HL-60 (cell line): ENCODE data around the gene TNFRSF9.
A peak's percentile ranks its signal among the peaks of the same experiment; 100 is the strongest.

ENCODE experiments used
- DNase-seq, 2 experiments: peaks; one replicate each; pipeline ENCODE4 v3.0.0-alpha.2; 2010 to 2020; ENCODE audit warnings: low read depth in 1 of 2, low spot score in 1 of 2
- H3K27ac ChIP-seq: fragments of 250-450 bp; sonication (Bioruptor Pico); replicated peaks from 2 replicates; pipeline ENCODE4 v1.5.1; 2020; ENCODE audit warnings: mild to moderate bottlenecking, moderate library complexity
- H3K27me3 ChIP-seq: fragments of 250-450 bp; sonication (Bioruptor Pico); 2 replicates; pipeline ENCODE4 v1.5.1; 2021; ENCODE audit warnings: mild to moderate bottlenecking, moderate library complexity; ENCODE audit not compliant: insufficient read depth, poor library complexity, severe bottlenecking
- H3K4me3 ChIP-seq: replicated peaks from 2 replicates; pipeline ENCODE4 v1.5.1; 2011; ENCODE audit warnings: mild to moderate bottlenecking, control low read depth, low read length; ENCODE audit not compliant: insufficient read depth
- GABPA ChIP-seq: IDR thresholded peaks from 2 replicates; pipeline ENCODE4 v1.6.1; 2012; ENCODE audit warnings: low read depth
- POLR2AphosphoS5 ChIP-seq: IDR thresholded peaks from 2 replicates; pipeline ENCODE4 v1.6.1; 2012; ENCODE audit warnings: low read depth
- SPI1 ChIP-seq: IDR thresholded peaks from 2 replicates; pipeline ENCODE4 v1.6.1; 2012; ENCODE audit warnings: low read depth, mild to moderate bottlenecking, borderline replicate concordance
- TF ChIP-seq, protein P1 (sequence below): IDR thresholded peaks from 2 replicates; pipeline ENCODE4 v1.6.1; 2012; ENCODE audit warnings: low read depth; ENCODE audit not compliant: insufficient replicate concordance
- TF ChIP-seq, protein P2 (sequence below): IDR thresholded peaks from one replicate; pipeline ENCODE4 v1.5.1; 2011; ENCODE audit warnings: low read length, control low read depth, inconsistent platforms; ENCODE audit not compliant: insufficient read depth

TNFRSF9 gene

DNA sequence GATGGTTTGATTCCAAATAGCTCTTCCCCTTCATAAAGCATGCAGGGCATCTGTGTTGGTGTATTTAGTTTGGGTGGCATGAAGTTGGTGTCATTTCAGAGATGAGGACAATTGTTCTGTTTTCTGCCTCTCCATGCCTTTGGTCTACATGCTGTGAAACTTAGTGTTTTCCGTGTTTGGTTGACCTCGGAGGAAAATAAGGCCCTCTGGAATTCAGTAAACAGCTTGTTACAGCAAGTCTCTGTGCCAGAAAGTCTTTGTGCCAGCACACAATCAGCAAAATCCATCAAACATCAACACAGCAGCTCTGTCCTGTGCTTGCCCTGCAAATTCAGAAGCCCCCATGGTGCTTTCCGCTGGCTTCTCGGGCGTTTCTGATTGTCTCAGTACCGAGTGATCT, 30.4 kb upstream of the TNFRSF9 start:
- TF ChIP-seq SPI1 = no peak
- TF ChIP-seq, protein P1, sequence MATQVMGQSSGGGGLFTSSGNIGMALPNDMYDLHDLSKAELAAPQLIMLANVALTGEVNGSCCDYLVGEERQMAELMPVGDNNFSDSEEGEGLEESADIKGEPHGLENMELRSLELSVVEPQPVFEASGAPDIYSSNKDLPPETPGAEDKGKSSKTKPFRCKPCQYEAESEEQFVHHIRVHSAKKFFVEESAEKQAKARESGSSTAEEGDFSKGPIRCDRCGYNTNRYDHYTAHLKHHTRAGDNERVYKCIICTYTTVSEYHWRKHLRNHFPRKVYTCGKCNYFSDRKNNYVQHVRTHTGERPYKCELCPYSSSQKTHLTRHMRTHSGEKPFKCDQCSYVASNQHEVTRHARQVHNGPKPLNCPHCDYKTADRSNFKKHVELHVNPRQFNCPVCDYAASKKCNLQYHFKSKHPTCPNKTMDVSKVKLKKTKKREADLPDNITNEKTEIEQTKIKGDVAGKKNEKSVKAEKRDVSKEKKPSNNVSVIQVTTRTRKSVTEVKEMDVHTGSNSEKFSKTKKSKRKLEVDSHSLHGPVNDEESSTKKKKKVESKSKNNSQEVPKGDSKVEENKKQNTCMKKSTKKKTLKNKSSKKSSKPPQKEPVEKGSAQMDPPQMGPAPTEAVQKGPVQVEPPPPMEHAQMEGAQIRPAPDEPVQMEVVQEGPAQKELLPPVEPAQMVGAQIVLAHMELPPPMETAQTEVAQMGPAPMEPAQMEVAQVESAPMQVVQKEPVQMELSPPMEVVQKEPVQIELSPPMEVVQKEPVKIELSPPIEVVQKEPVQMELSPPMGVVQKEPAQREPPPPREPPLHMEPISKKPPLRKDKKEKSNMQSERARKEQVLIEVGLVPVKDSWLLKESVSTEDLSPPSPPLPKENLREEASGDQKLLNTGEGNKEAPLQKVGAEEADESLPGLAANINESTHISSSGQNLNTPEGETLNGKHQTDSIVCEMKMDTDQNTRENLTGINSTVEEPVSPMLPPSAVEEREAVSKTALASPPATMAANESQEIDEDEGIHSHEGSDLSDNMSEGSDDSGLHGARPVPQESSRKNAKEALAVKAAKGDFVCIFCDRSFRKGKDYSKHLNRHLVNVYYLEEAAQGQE = no peak
- no peak for TF ChIP-seq GABPA
- TF ChIP-seq, protein P2, sequence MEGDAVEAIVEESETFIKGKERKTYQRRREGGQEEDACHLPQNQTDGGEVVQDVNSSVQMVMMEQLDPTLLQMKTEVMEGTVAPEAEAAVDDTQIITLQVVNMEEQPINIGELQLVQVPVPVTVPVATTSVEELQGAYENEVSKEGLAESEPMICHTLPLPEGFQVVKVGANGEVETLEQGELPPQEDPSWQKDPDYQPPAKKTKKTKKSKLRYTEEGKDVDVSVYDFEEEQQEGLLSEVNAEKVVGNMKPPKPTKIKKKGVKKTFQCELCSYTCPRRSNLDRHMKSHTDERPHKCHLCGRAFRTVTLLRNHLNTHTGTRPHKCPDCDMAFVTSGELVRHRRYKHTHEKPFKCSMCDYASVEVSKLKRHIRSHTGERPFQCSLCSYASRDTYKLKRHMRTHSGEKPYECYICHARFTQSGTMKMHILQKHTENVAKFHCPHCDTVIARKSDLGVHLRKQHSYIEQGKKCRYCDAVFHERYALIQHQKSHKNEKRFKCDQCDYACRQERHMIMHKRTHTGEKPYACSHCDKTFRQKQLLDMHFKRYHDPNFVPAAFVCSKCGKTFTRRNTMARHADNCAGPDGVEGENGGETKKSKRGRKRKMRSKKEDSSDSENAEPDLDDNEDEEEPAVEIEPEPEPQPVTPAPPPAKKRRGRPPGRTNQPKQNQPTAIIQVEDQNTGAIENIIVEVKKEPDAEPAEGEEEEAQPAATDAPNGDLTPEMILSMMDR = no peak
- no peak for TF ChIP-seq POLR2AphosphoS5
- no peak overlapping the region for H3K4me3 ChIP-seq
- no peak overlapping the region for H3K27ac ChIP-seq
- H3K27me3 ChIP-seq = no peaks in the 10 kb centered on the region
- DNase-seq = no peak

DNA sequence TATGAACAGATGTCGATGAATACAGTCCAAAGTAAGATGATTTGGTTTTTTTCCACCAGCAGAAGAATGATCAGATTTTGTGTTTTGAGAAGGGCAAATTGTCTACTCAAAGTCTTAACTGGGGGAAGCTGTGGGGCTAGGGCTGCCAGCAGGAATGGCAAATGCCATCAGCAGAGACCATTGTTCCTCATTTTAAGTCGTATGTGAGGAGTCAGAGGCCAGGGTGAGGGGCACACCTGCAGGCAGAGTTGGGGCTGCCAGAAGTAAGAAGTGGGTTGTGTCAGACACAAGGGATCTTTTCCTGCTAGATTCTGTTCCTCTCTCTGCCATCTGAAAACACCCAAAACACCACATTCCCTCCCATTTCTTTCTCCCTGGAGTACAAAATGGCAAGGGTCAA, 29.6 kb upstream of the TNFRSF9 start:
- Histone ChIP-seq H3K4me3 (no peak overlapping the region), H3K27me3 (no peaks in the 10 kb centered on the region), H3K27ac (no peak overlapping the region)
- TF ChIP-seq GABPA = no peak
- DNase-seq = peak in 1 of 2 experiments; percentile 68

DNA sequence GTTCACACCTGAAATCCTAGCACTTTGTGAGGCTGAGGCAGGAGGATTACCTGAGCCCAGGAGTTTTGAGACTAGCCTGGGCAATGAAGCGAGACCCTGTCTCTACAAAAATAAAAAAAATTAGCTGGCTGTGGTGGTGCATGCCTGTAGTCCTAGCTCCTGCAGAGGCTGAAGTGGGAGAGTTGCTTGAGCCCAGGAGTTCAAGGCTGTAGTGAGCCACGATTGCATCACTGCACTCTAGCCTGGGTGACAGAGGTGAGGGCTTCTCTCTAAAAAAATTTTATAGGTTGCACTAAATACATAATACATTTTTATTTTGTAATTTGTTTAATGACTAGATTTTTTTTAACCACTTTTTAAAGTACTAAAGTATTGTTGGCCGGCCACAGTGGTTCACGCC, 27.0 kb upstream of the TNFRSF9 start:
- TF ChIP-seq POLR2AphosphoS5 (no peak), SPI1 (no peak), GABPA (no peak)
- TF ChIP-seq, protein P2 = no peak
- TF ChIP-seq, protein P1 = no peak
- no peak for DNase-seq
- no peak overlapping the region for H3K27ac ChIP-seq
- no peaks in the 10 kb centered on the region for H3K27me3 ChIP-seq
- no peak overlapping the region for H3K4me3 ChIP-seq

DNA sequence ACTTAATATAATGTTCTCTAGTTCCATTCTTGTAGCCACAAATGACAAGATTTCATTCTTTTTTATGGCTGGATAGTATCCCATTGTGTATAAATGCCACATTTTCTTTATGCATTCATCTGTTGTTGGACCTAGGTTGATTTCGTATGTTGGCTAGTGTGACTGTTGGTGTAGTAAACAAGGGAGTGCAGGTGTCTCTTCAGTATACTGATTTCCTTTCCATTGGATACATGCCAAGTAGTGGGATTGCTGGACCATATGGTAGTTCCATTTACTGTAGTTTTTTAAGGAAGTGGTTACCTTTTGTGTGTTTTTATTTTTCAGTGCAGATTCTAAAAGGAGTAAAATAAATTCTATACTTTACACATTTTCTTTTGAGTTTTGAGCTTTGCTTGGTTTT, 26.6 kb upstream of the TNFRSF9 start:
- DNase-seq = no peak
- Histone ChIP-seq H3K4me3 (no peak overlapping the region), H3K27me3 (no peaks in the 10 kb centered on the region), H3K27ac (no peak overlapping the region)
- TF ChIP-seq SPI1 = 0 out of 2 replicates have a peak, but pooled peaks have one; percentile 22
- TF ChIP-seq, protein P1 = no peak
